HepG2 (cell line): ENCODE results near the gene IFNL1. TPM values are rescaled to one million over a fixed set of nuclear protein-coding genes. Genes with fewer than 3 reads are reported as not detected.
"Not testable (repeated sequence)": the region's sequence is repeated elsewhere in the genome, so short reads cannot be mapped to it uniquely, and the experiment has no call there.

ENCODE experiments used
- ATAC-seq: fragments of 200-7000 bp; cut with Tn5 transposase; 3 replicates; pipeline ENCODE4 v1.9.1; 2020; ENCODE audit warnings: mild to moderate bottlenecking, moderate library complexity
- BruUV-seq: library from RNA; stranded (reverse); fragments of 400-500 nt; replicated peaks from 2 replicates; lab custom pipeline; 2021; lab: Mats Ljungman, UMichigan
- CTCF ChIA-PET: fragments of 300-600 bp; formaldehyde crosslinking; extraction: SDS; loops from one replicate; lab custom pipeline; 2021; ENCODE audit warnings: low total read pairs, inconsistent platforms, low intra/inter-chr PET ratio; lab: Yijun Ruan, JAX
- POLR2A ChIA-PET: fragments of 350-600 bp; sonication (Branson Sonifier 250); formaldehyde crosslinking; loops from one replicate; lab custom pipeline; 2020; ENCODE audit warnings: antibody characterized with exemption, inconsistent platforms; lab: Yijun Ruan, JAX
- DNase-seq: peaks from one replicate; pipeline ENCODE4 v3.0.0-alpha.2; 2015; ENCODE audit warnings: low spot score
- FAIRE-seq: peaks from 3 replicates; lab custom pipeline; 2011; peaks lifted over from hg19 to GRCh38; lab: Jason Lieb, UNC
- H2AFZ ChIP-seq: one replicate; pipeline ENCODE4 v1.6.1; 2011; ENCODE audit warnings: low read length, inconsistent platforms
- H3K27ac ChIP-seq: fragments of 300-600 bp; 3 replicates; pipeline ENCODE4 v1.8.0; 2011; ENCODE audit warnings: mixed run types, mild to moderate bottlenecking, mixed read lengths, low read length, inconsistent platforms; ENCODE audit not compliant: insufficient read depth; ENCODE audit errors: extremely low read length
- H3K27me3 ChIP-seq, 2 experiments: fragments of 200-600 bp in 1 of 2; 2 replicates in 1 of 2; 3 replicates in 1 of 2; pipeline versions ENCODE4 v1.6.0 to v1.8.0; 2011; ENCODE audit warnings: low read length in 2 of 2, mild to moderate bottlenecking in 2 of 2, moderate library complexity in 2 of 2, inconsistent platforms in 1 of 2; ENCODE audit not compliant: insufficient read depth in 2 of 2, control insufficient read depth in 1 of 2
- H3K36me3 ChIP-seq, 2 experiments: fragments of 200-600 bp in 1 of 2; replicated peaks in 1 of 2; 2 replicates in 1 of 2; 3 replicates in 1 of 2; pipeline versions ENCODE4 v1.5.1 to v1.8.0; 2011; ENCODE audit warnings: low read length in 2 of 2, inconsistent platforms in 1 of 2; ENCODE audit not compliant: insufficient read depth in 2 of 2, control insufficient read depth in 1 of 2
- H3K4me1 ChIP-seq: 2 replicates; pipeline ENCODE4 v1.5.1; 2012; ENCODE audit warnings: low read length, inconsistent platforms; ENCODE audit not compliant: insufficient read depth
- H3K4me2 ChIP-seq: 2 replicates; pipeline ENCODE4 v1.6.0; 2011; ENCODE audit warnings: low read depth, low read length, inconsistent platforms
- H3K4me3 ChIP-seq, 3 experiments: fragments of 200-600 bp in 1 of 3; sonication (generic), shearing (Covaris generic) in 1 of 3; replicated peaks in 1 of 3; 2 replicates each; pipeline ENCODE4 v1.5.1; 2011 to 2016; ENCODE audit warnings: low read length in 3 of 3, inconsistent platforms in 2 of 3, low read depth in 2 of 3, mild to moderate bottlenecking in 2 of 3, control low read depth in 1 of 3, mixed read lengths in 1 of 3; ENCODE audit not compliant: insufficient read depth in 1 of 3
- H3K79me2 ChIP-seq: one replicate; pipeline ENCODE4 v1.6.1; 2011; ENCODE audit warnings: low read length, inconsistent platforms; ENCODE audit not compliant: insufficient read depth
- H3K9ac ChIP-seq: 2 replicates; pipeline ENCODE4 v1.6.0; 2011; ENCODE audit warnings: mild to moderate bottlenecking, low read depth, low read length, inconsistent platforms; ENCODE audit not compliant: insufficient read depth
- H3K9me3 ChIP-seq: 2 replicates; pipeline ENCODE4 v1.5.1; 2012; ENCODE audit warnings: mild to moderate bottlenecking, low read length
- H4K20me1 ChIP-seq: 2 replicates; pipeline ENCODE4 v1.6.0; 2011; ENCODE audit warnings: inconsistent platforms, mild to moderate bottlenecking, low read length, moderate library complexity; ENCODE audit not compliant: insufficient read depth
- FOSL2 ChIP-seq: sonication (generic); formaldehyde crosslinking; IDR thresholded peaks from 2 replicates; pipeline ENCODE4 v1.4.0; 2020; ENCODE audit warnings: missing genetic modification reagents
- ZFP36 ChIP-seq: fragments of 150-350 bp; IDR thresholded peaks from 2 replicates; pipeline ENCODE4 v1.6.1; 2018; ENCODE audit warnings: borderline replicate concordance, low read length, low read depth; ENCODE audit not compliant: partially characterized antibody
- ZNF713 ChIP-seq: sonication (generic); formaldehyde crosslinking; IDR thresholded peaks from 2 replicates; pipeline ENCODE4 v1.4.0; 2020; ENCODE audit warnings: mild to moderate bottlenecking, missing genetic modification reagents
- WGBS: methylation state at CpG from one replicate; pipeline ENCODE4 v1.1.6; 2017; ENCODE audit warnings: low lambda C conversion rate; 5-methylcytosine and 5-hydroxymethylcytosine counted together
- in situ Hi-C: cut with HindIII; loops from 2 replicates; pipeline ENCODE4 v1.10.0; 2017; ENCODE audit warnings: low pct_unique_long_range_greater_than_20kb; ENCODE audit not compliant: extremely low pct_ligation_motif_present
- intact Hi-C: fragments of 100-400 bp; cut with micrococcal nuclease; formaldehyde crosslinking; loops from one replicate; pipeline ENCODE4 v1.10.0; 2022; ENCODE audit not compliant: unreplicated experiment
- polyA plus RNA-seq, 8 experiments: library from polyadenylated mRNA; depleted of rRNA in 3 of 8; stranded (reverse) in 7 of 8; unstranded in 1 of 8; fragments of >200 nt; fragmentation: Illumina TruSeq in 4 of 8; extraction: Trizol in 4 of 8; gene quantifications; 2 replicates each; pipeline versions ENCODE4 v1.2.1 to v1.2.3, GENCODE V29; 2011 to 2016; ENCODE audit warnings: low read depth in 4 of 8, missing spikeins in 1 of 8, mixed read lengths in 1 of 8; ENCODE audit not compliant: insufficient read depth in 1 of 8
- total RNA-seq, 5 experiments: library from RNA; depleted of rRNA; stranded (reverse); fragments of >200 nt; fragmentation: Illumina TruSeq; extraction: Trizol; gene quantifications; 2 replicates each; pipeline ENCODE4 v1.2.3, GENCODE V29; 2016; ENCODE audit warnings: low read depth in 1 of 5
- TF ChIP-seq, protein P1 (sequence below): sonication (generic); formaldehyde crosslinking; IDR thresholded peaks from 2 replicates; pipeline ENCODE4 v1.5.0; 2020; ENCODE audit warnings: missing genetic modification reagents

Gene IFNL1
- total and polyA plus RNA-seq, 2 of the 13 experiments (the other 11 are each of a cell fraction or from before 2014, with no cell fraction given) = not detected

DNA sequence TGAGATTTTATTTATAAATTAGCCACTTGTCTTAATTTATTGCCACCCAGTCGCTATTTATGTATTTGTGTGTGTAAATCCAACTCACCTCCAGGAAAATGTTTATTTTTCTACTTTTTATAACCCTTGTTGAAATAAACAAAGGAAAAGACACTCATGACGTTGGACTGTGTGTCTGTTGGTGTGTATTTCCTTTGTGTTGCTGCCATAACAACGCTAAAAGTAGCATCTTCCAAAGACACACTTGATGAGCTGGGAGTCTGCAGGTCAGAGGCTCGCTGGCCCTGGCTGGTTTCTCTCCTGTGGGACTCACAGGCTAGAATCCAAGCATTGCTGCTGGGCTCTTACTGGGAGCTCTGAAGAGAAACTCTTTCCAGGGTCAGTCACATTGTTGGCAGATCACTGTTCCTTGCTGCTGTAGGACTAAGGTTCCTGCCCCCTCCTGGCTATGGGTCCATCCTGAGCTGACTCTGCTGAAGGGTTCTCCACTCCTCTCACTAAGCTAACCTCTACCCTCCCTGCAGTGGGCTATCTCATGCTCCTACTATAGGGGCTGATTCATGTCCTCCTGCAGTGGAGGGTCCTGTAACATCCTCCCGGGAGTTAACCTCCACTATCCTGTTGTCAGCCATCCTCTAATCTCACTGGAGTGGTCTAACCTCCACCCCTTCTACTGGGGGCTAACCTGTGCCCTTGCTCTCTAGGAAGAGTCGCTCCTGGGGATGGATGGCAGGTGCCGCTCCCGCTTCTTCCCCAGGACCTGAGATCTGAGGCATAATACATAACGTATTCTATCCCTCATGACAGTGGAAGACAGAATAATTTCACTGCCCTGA lies 26.0 kb upstream of the IFNL1 start:
- no peak overlapping the region for H3K4me3 ChIP-seq
- H3K27me3 ChIP-seq = no peaks in the 10 kb centered on the region
- H3K27ac ChIP-seq = no peak overlapping the region
- no peak overlapping the region for H3K9ac ChIP-seq
- FAIRE-seq (no peak), ATAC-seq (no peak), DNase-seq (no peak)
- BruUV-seq = no TSS peak
- no peaks in the 10 kb centered on the region for H3K9me3 ChIP-seq
- no peaks in the 10 kb centered on the region for H3K4me1 ChIP-seq
- no peaks in the 10 kb centered on the region for H3K36me3 ChIP-seq
- WGBS = 18% methylated on average over 9 of the region's 9 CpGs
- H2AFZ ChIP-seq = no peak overlapping the region
- TF ChIP-seq ZNF713 (no peak), ZFP36 (no peak)
- TF ChIP-seq, protein P1, sequence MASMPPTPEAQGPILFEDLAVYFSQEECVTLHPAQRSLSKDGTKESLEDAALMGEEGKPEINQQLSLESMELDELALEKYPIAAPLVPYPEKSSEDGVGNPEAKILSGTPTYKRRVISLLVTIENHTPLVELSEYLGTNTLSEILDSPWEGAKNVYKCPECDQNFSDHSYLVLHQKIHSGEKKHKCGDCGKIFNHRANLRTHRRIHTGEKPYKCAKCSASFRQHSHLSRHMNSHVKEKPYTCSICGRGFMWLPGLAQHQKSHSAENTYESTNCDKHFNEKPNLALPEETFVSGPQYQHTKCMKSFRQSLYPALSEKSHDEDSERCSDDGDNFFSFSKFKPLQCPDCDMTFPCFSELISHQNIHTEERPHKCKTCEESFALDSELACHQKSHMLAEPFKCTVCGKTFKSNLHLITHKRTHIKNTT = no peak
- H3K4me2 ChIP-seq = no peak overlapping the region
- POLR2A ChIA-PET = no interaction called here
- no peaks in the 10 kb centered on the region for H4K20me1 ChIP-seq
- CTCF ChIA-PET = no interaction called here
- H3K79me2 ChIP-seq = no peaks in the 10 kb centered on the region
- in situ Hi-C loops = no loop called here
- intact Hi-C loops = no loop called here

DNA sequence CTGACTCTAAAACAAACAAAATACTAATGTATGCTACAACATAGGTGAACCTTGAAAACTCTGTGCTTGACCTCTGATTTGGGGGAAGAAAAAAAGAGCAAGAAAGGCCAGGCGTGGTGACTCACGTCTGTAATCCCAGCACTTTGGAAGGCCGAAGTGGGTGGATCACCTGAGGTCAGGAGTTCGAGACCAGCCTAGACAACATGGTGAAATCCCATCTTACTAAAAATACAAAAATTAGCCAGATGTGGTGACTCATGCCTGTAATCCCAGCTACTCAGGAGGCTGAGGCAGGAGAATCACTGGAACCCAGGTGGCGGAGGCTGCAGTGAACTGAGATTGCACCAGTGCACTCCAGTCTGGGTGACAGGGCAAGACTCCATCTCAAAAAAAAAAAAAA lies 22.3 kb upstream of the IFNL1 start:
- H3K4me2 ChIP-seq, H3K27me3 ChIP-seq, H3K9ac ChIP-seq, H2AFZ ChIP-seq, H3K79me2 ChIP-seq, H3K36me3 ChIP-seq, POLR2A ChIA-PET, H4K20me1 ChIP-seq, H3K27ac ChIP-seq, FAIRE-seq, H3K9me3 ChIP-seq, CTCF ChIA-PET, intact Hi-C loops, ATAC-seq, H3K4me3 ChIP-seq, BruUV-seq, H3K4me1 ChIP-seq, in situ Hi-C loops: not testable (repeated sequence)
- WGBS = 21% methylated on average over 5 of the region's 5 CpGs
- TF ChIP-seq FOSL2 (CRISPR knock-in tag) = peak; percentile 40; the same call in 1 of the 2 replicates
- DNase-seq = peak; percentile 13
